K562 (cell line): ENCODE data around the gene SDR42E2. TPM values are rescaled to one million over a fixed set of nuclear protein-coding genes. Genes with fewer than 3 reads are reported as not detected.

Experiments
- CEBPB ChIP-seq: fragments of 450-650 bp; IDR thresholded peaks from 2 replicates; pipeline ENCODE4 v1.6.1; 2016; ENCODE audit warnings: missing genetic modification characterization, missing compliant biosample characterization
- CHD4 ChIP-seq: fragments of 200-600 bp; sonication (generic); IDR thresholded peaks from 3 replicates; pipeline ENCODE4 v1.6.1; 2012; ENCODE audit warnings: low read depth, mild to moderate bottlenecking, mixed read lengths, low read length, inconsistent platforms; ENCODE audit not compliant: insufficient read depth, insufficient replicate concordance, poor library complexity, severe bottlenecking
- CXXC5 ChIP-seq: fragments of 250-450 bp; sonication (Bioruptor Pico); IDR thresholded peaks from 2 replicates; pipeline ENCODE4 v1.8.0; 2022; ENCODE audit warnings: inconsistent platforms, mild to moderate bottlenecking, moderate library complexity
- DMBX1 ChIP-seq: fragments of 250-450 bp; sonication (Bioruptor Pico); IDR thresholded peaks from 2 replicates; pipeline ENCODE4 v1.8.0; 2022; ENCODE audit warnings: inconsistent platforms, mild to moderate bottlenecking, moderate library complexity, borderline replicate concordance
- MAFF ChIP-seq: IDR thresholded peaks from 2 replicates; pipeline ENCODE4 v1.6.1; 2012; ENCODE audit warnings: low read length, improper control_type of control experiment
- MBD2 ChIP-seq: sonication (generic); IDR thresholded peaks from 2 replicates; pipeline ENCODE4 v1.6.1; 2016; ENCODE audit warnings: low read depth, borderline replicate concordance
- MLLT1 ChIP-seq, 2 experiments: fragments of 450-650 bp; IDR thresholded peaks; 2 replicates each; pipeline ENCODE4 v1.6.1; 2016
- NFIC ChIP-seq: fragments of 450-650 bp; IDR thresholded peaks from 2 replicates; pipeline ENCODE4 v1.6.1; 2017; ENCODE audit warnings: mild to moderate bottlenecking, inconsistent platforms
- NR1H2 ChIP-seq: sonication (generic); formaldehyde crosslinking; IDR thresholded peaks from 2 replicates; pipeline ENCODE4 v1.4.0; 2020; ENCODE audit warnings: mild to moderate bottlenecking, missing genetic modification reagents
- NR2C1 ChIP-seq, 2 experiments: fragments of 450-650 bp; IDR thresholded peaks; 2 replicates each; pipeline ENCODE4 v1.6.1; 2017; ENCODE audit warnings: mild to moderate bottlenecking in 2 of 2, antibody characterized with exemption in 1 of 2, inconsistent platforms in 1 of 2, missing compliant biosample characterization in 1 of 2, missing genetic modification characterization in 1 of 2
- PTTG1 ChIP-seq: fragments of 450-650 bp; IDR thresholded peaks from 2 replicates; pipeline ENCODE4 v1.6.1; 2016; ENCODE audit warnings: low read depth, mild to moderate bottlenecking, missing genetic modification characterization, missing compliant biosample characterization
- RUNX1 ChIP-seq: sonication (generic); IDR thresholded peaks from 2 replicates; pipeline ENCODE4 v1.6.1; 2016; ENCODE audit warnings: antibody characterized with exemption, low read depth
- SAP30 ChIP-seq: fragments of 200-600 bp; sonication (generic); IDR thresholded peaks from 2 replicates; pipeline ENCODE4 v1.6.1; 2012; ENCODE audit warnings: borderline replicate concordance, low read depth, mild to moderate bottlenecking, moderate library complexity, low read length, control low read depth, inconsistent platforms; ENCODE audit not compliant: insufficient read depth, poor library complexity, severe bottlenecking
- SMAD2 ChIP-seq: fragments of 150-350 bp; IDR thresholded peaks from 2 replicates; pipeline ENCODE4 v1.6.1; 2014; ENCODE audit warnings: low read depth, mild to moderate bottlenecking, low read length
- SMC3 ChIP-seq: conservative IDR thresholded peaks from 2 replicates; pipeline ENCODE4 v1.6.1; 2011; ENCODE audit warnings: low read depth, low read length, improper control_type of control experiment; ENCODE audit not compliant: insufficient read depth
- TAF7 ChIP-seq: fragments of 450-650 bp; IDR thresholded peaks from 2 replicates; pipeline ENCODE4 v1.6.1; 2016; ENCODE audit warnings: missing genetic modification characterization, missing compliant biosample characterization
- WHSC1 ChIP-seq: IDR thresholded peaks from one replicate; pipeline ENCODE4 v1.6.1; 2012; ENCODE audit warnings: low read length, control low read depth, inconsistent platforms
- ZNF224 ChIP-seq: sonication (generic); formaldehyde crosslinking; IDR thresholded peaks from 2 replicates; pipeline ENCODE4 v1.8.0; 2022; ENCODE audit warnings: mild to moderate bottlenecking, missing genetic modification reagents
- ZNF23 ChIP-seq: fragments of 250-450 bp; sonication (Bioruptor Pico); IDR thresholded peaks from 2 replicates; pipeline ENCODE4 v1.4.0; 2020; ENCODE audit warnings: mild to moderate bottlenecking
- ZNF668 ChIP-seq: fragments of 250-450 bp; sonication (Bioruptor Pico); IDR thresholded peaks from 2 replicates; pipeline ENCODE4 v1.8.0; 2022; ENCODE audit warnings: mild to moderate bottlenecking, inconsistent platforms
- polyA plus RNA-seq, 8 experiments: library from polyadenylated mRNA; depleted of rRNA in 4 of 8; stranded (reverse) in 5 of 8; unstranded in 3 of 8; fragments of >200 nt; fragmentation: Nextera tagmentation in 2 of 8; fragmentation: Illumina TruSeq in 1 of 8; extraction: Ambion mirVana in 2 of 8; extraction: Trizol in 1 of 8; gene quantifications; 2 replicates each; pipeline versions ENCODE4 v1.2.1 to v1.2.3, GENCODE V29; 2011 to 2014; ENCODE audit warnings: inconsistent platforms in 1 of 8, missing spikeins in 1 of 8
- total RNA-seq, 7 experiments: library from RNA; depleted of rRNA in 6 of 7; stranded (reverse); fragments of >200 nt in 6 of 7; fragmentation: Illumina TruSeq in 2 of 7; extraction: Trizol in 2 of 7; gene quantifications; 2 replicates each; pipeline versions ENCODE4 v1.2.1 to v1.2.3, GENCODE V29; 2011 to 2021; ENCODE audit warnings: low replicate concordance in 1 of 7
- TF ChIP-seq, protein P1 (sequence below): fragments of 450-650 bp; formaldehyde crosslinking; IDR thresholded peaks from 2 replicates; pipeline ENCODE4 v1.4.0; 2022; ENCODE audit warnings: mild to moderate bottlenecking, moderate library complexity
- TF ChIP-seq, protein P2 (sequence below): sonication (generic); formaldehyde crosslinking; IDR thresholded peaks from 2 replicates; pipeline ENCODE4 v1.8.1; 2023; ENCODE audit warnings: missing genetic modification reagents, mild to moderate bottlenecking, borderline replicate concordance

Gene SDR42E2
- total and polyA plus RNA-seq, 9 of the 15 experiments (the other 6 are each of a cell fraction or from before 2014, with no cell fraction given): 0.03 to 0.07 (median 0.04) TPM; not detected in 4

- TF ChIP-seq, protein P1, sequence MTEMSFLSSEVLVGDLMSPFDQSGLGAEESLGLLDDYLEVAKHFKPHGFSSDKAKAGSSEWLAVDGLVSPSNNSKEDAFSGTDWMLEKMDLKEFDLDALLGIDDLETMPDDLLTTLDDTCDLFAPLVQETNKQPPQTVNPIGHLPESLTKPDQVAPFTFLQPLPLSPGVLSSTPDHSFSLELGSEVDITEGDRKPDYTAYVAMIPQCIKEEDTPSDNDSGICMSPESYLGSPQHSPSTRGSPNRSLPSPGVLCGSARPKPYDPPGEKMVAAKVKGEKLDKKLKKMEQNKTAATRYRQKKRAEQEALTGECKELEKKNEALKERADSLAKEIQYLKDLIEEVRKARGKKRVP (CRISPR knock-in tag): no peak
- TF ChIP-seq SMC3: no peak
- no peak for TF ChIP-seq ZNF224 (CRISPR knock-in tag)
- no peak for TF ChIP-seq PTTG1 (tag)
- no peak for TF ChIP-seq ZNF668 (CRISPR knock-in tag)
- peak; percentile 97 for TF ChIP-seq MBD2
- no peak; the same call in 1 of the 2 replicates for TF ChIP-seq NR1H2
- TF ChIP-seq CEBPB (tag): no peak
- TF ChIP-seq TAF7 (tag): no peak
- peak; percentile 51; the same call in 1 of the 2 replicates for TF ChIP-seq RUNX1
- TF ChIP-seq CXXC5 (CRISPR knock-in tag): peak; percentile 48
- TF ChIP-seq NR2C1 (IDR thresholded peaks at IDR 0.05): no peak
- no peak for TF ChIP-seq NR2C1 (tag; IDR thresholded peaks at IDR 0.05)
- TF ChIP-seq SAP30: peak; percentile 65
- TF ChIP-seq, protein P2, sequence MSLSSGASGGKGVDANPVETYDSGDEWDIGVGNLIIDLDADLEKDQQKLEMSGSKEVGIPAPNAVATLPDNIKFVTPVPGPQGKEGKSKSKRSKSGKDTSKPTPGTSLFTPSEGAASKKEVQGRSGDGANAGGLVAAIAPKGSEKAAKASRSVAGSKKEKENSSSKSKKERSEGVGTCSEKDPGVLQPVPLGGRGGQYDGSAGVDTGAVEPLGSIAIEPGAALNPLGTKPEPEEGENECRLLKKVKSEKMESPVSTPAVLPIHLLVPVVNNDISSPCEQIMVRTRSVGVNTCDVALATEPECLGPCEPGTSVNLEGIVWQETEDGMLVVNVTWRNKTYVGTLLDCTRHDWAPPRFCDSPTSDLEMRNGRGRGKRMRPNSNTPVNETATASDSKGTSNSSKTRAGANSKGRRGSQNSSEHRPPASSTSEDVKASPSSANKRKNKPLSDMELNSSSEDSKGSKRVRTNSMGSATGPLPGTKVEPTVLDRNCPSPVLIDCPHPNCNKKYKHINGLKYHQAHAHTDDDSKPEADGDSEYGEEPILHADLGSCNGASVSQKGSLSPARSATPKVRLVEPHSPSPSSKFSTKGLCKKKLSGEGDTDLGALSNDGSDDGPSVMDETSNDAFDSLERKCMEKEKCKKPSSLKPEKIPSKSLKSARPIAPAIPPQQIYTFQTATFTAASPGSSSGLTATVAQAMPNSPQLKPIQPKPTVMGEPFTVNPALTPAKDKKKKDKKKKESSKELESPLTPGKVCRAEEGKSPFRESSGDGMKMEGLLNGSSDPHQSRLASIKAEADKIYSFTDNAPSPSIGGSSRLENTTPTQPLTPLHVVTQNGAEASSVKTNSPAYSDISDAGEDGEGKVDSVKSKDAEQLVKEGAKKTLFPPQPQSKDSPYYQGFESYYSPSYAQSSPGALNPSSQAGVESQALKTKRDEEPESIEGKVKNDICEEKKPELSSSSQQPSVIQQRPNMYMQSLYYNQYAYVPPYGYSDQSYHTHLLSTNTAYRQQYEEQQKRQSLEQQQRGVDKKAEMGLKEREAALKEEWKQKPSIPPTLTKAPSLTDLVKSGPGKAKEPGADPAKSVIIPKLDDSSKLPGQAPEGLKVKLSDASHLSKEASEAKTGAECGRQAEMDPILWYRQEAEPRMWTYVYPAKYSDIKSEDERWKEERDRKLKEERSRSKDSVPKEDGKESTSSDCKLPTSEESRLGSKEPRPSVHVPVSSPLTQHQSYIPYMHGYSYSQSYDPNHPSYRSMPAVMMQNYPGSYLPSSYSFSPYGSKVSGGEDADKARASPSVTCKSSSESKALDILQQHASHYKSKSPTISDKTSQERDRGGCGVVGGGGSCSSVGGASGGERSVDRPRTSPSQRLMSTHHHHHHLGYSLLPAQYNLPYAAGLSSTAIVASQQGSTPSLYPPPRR (CRISPR knock-in tag): no peak
- TF ChIP-seq NFIC: no peak
- TF ChIP-seq ZNF23 (CRISPR knock-in tag): no peak
- TF ChIP-seq CHD4: peak; percentile 42
- no peak for TF ChIP-seq WHSC1
- TF ChIP-seq DMBX1 (CRISPR knock-in tag): no peak
- TF ChIP-seq MLLT1 (IDR thresholded peaks at IDR 0.05): peak in 1 of 2 experiments; percentile 85; a peak in 2 of 4 replicates
- TF ChIP-seq MAFF: no peak
- no peak for TF ChIP-seq SMAD2
Observed at GRCh38 chr16:22190081-22190775, 27.9 kb downstream of the SDR42E2 start (continued).
